ENCODE measurements around the gene TNRC6C. TPM values are rescaled to one million over a fixed set of nuclear protein-coding genes. Genes with fewer than 3 reads are reported as not detected.

TNRC6C gene
- total RNA-seq, 4 donors from 2014 or later = 9.1 to 32.7 (median 14.3) TPM

- 91 to 92% methylated on average over 20 to 21 of the region's 30 CpGs for WGBS, 2 donors
- no peak overlapping the region for H3K4me3 ChIP-seq (replicated peaks in 1 of 3)
- no peak overlapping the region for H3K27ac ChIP-seq
- H3K4me1 ChIP-seq = peaks cover 18 to 30% of the 10 kb centered on the region in 2 donors
- no peaks in the 10 kb centered on the region for H3K36me3 ChIP-seq
- intact Hi-C loops (cut with DNase I) = no loop called here
- DNase-seq = no peak
- no peak for TF ChIP-seq POLR2A (IDR thresholded peaks at IDR 0.05)
- TF ChIP-seq CTCF (IDR thresholded peaks at IDR 0.05) = no peak
- no peaks in the 10 kb centered on the region for H3K27me3 ChIP-seq
- H3K9me3 ChIP-seq = no peaks in the 10 kb centered on the region
Observed at GRCh38 chr17:78124081-78124835, 165.8 kb downstream of the TNRC6C start.

GRCh38 chr17:78124836-78125137 lies 166.3 kb downstream of the TNRC6C start:
- H3K27me3 ChIP-seq = no peaks in the 10 kb centered on the region
- H3K4me3 ChIP-seq (replicated peaks in 1 of 3) = no peak overlapping the region
- H3K27ac ChIP-seq = no peak overlapping the region
- no peaks in the 10 kb centered on the region for H3K9me3 ChIP-seq
- intact Hi-C loops (cut with DNase I) = loop anchor here (5.0 kb wide), 1 partner anchor 48 kb away; no protein-coding TSS in a partner anchor
- no peak for TF ChIP-seq CTCF (IDR thresholded peaks at IDR 0.05)
- no peak for TF ChIP-seq POLR2A (IDR thresholded peaks at IDR 0.05)
- 81 to 100% methylated on average over 1 to 5 of the region's 12 CpGs for WGBS, 2 donors
- no peaks in the 10 kb centered on the region for H3K36me3 ChIP-seq
- DNase-seq = no peak
- peaks cover 18 to 35% of the 10 kb centered on the region in 2 donors for H3K4me1 ChIP-seq

- intact Hi-C loops (cut with DNase I) = loop anchor here (5.0 kb wide), 1 partner anchor 47 kb away; no protein-coding TSS in a partner anchor
Observed at GRCh38 chr17:78125138-78125913, 166.8 kb downstream of the TNRC6C start.

GRCh38 chr17:78125976-78126894 lies 167.7 kb downstream of the TNRC6C start:
- WGBS, 2 donors = 80 to 85% methylated on average over 9 to 15 of the region's 25 CpGs
- no peak for DNase-seq
- Histone ChIP-seq H3K4me3 (replicated peaks in 1 of 3) (no peak overlapping the region), H3K9me3 (no peaks in the 10 kb centered on the region), H3K36me3 (no peaks in the 10 kb centered on the region), H3K27ac (peak overlapping the region in 1 of 3 donors; percentile 12), H3K27me3 (no peaks in the 10 kb centered on the region), H3K4me1 (peaks cover 18 to 47% of the 10 kb centered on the region in 2 donors)
- intact Hi-C loops (cut with DNase I) = loop anchor here (5.0 kb wide), 1 partner anchor 46 kb away; no protein-coding TSS in a partner anchor
- TF ChIP-seq POLR2A (IDR thresholded peaks at IDR 0.05) (no peak), CTCF (IDR thresholded peaks at IDR 0.05) (no peak)

More at GRCh38 chr17:78125138-78125913, 166.8 kb downstream of the TNRC6C start:
- Histone ChIP-seq H3K27me3 (no peaks in the 10 kb centered on the region), H3K4me3 (replicated peaks in 1 of 3) (no peak overlapping the region), H3K9me3 (no peaks in the 10 kb centered on the region), H3K4me1 (peaks cover 18 to 39% of the 10 kb centered on the region in 2 donors), H3K36me3 (no peaks in the 10 kb centered on the region), H3K27ac (no peak overlapping the region)
- TF ChIP-seq POLR2A (IDR thresholded peaks at IDR 0.05) (no peak), CTCF (IDR thresholded peaks at IDR 0.05) (no peak)
- WGBS, 2 donors = 75 to 80% methylated on average over 5 to 22 of the region's 39 CpGs
- no peak for DNase-seq
